ENCODE data around the gene PSG2.
"Not testable (repeated sequence)": the region's sequence is repeated elsewhere in the genome, so short reads cannot be mapped to it uniquely, and the experiment has no call there.

Gene PSG2

DNA sequence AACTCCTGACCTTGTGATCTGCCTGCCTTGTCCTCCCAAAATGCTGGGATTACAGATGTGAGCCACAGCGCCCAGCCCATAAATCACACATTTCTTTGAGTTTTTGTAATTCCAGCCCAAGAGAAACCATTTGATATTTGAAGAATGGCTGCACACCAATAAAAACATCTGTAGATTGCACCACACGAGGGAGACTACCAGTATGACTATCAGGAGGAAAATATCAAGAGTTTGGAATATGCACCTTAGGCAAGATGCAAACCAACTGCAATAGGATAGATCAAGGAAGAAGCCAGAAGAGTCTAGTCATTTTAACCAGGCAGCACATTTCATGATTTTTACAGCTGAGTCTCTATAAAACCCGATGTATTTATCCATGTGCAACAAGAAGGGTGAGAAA lies 20.1 kb downstream of the PSG2 start:
- not testable (repeated sequence) for DNase-seq

DNA sequence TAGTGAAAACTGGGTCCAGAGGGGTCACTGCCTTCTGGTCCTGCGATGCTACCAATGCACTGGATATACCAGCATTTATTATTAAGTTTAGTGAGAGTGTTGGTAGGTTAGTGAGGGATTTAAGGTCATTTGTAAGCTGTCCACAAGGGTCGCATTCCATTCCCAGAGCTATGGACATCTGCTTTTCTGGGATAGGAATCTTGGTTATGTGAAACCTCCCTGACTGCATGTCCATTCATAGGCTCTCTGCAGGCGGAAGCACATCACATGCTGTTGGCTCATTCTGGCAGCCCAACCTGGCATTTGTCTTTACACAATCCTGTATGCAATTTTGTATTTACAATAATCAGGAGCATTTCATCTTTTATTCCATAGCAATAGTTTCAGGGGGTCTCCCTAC lies 21.2 kb downstream of the PSG2 start:
- DNase-seq = not testable (repeated sequence)

DNA sequence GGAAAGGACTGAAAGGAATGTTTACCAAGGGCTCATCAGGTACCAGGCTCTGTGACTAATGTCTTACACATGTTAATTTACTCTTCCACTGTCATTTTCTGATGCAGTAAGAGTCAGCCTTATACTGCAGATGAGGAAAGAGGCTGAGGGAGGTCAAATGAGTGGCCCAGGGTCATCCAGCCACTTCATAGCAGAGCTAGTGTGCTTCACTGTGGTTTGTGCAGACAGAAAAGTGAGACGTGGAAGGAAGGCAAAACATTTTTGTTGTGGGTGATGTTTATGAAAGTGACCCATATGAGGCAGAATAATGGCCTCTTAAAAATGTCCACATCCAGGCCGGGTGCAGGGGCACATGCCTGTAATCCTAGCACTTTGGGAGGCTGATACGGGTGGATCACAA lies 22.2 kb downstream of the PSG2 start:
- not testable (repeated sequence) for DNase-seq

DNA sequence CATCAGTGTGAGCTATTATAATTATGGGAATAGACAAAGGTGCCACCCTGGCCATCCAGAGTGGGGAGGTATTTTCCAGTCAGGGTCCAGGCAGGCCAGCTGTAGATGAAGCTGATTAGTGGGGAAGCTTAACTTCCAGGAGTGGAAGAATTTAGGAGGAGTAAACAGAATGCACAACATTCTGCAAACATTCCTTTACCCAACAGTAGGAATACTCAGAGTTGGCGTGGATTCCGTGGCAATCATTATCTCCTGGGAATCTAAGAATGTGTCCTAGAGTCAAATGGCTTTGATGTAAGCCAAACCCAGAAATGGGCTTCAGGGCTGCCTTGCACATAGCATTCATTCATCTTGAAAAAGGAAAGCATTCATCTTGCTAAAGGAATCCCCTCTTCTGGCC lies 23.0 kb downstream of the PSG2 start:
- not testable (repeated sequence) for DNase-seq

DNA sequence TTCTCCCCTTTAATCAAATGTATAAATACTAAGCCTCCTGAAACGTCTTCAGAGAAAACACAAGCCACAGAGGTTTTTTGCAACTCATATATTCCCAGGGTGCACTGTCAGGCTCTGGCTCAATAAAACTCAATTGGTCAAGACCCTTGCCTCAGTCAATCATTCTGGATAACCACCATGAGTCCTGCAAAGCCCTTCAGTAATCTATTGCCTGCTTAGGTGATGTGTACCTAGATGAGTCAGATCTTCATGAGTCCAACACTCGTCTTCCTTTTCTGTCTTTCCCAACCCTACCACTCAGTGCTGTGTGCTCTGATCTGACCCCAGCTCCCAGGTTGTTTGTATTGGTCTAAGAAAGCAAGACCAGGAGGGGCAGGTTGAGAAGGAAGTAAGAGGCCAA lies 24.1 kb downstream of the PSG2 start:
- not testable (repeated sequence) for DNase-seq

DNA sequence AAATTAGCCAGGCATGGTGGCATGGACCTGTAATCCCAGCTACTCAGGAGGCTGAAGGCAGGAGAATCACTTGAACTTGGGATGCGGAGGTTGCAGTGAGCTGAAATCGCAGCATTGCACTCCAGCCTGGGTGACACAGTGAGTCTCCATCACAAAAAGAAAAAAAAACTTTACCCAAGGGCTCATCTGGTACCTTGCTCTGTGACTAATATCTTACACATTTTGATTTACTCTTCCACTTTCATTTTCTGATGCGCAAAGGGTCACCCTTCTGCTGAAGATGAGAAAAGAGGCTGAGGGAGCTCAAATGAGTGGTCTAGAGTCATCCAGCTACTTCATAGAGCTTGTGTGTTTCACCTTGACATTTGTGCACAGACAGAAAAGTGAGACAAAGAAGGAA lies 34.5 kb downstream of the PSG2 start:
- DNase-seq = not testable (repeated sequence)

DNA sequence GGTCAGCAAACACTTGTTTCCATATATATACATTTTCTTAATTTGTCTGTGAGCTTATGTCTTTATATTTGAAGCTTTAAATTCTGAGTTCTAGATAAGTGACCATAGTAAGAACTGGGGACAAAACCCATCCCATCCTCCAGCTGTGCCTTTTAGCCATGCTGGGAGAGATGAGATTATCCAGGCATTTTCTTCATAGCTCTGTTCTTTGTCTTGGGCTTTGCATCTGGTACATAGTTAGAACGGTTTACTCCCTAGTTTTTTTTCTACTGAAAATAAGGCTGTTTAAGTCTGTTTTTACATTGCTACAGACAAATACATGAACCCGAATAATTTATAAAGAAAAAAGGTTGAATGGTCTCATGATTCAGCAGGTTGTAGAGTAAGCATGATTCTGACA lies 35.9 kb downstream of the PSG2 start:
- DNase-seq = not testable (repeated sequence)

DNA sequence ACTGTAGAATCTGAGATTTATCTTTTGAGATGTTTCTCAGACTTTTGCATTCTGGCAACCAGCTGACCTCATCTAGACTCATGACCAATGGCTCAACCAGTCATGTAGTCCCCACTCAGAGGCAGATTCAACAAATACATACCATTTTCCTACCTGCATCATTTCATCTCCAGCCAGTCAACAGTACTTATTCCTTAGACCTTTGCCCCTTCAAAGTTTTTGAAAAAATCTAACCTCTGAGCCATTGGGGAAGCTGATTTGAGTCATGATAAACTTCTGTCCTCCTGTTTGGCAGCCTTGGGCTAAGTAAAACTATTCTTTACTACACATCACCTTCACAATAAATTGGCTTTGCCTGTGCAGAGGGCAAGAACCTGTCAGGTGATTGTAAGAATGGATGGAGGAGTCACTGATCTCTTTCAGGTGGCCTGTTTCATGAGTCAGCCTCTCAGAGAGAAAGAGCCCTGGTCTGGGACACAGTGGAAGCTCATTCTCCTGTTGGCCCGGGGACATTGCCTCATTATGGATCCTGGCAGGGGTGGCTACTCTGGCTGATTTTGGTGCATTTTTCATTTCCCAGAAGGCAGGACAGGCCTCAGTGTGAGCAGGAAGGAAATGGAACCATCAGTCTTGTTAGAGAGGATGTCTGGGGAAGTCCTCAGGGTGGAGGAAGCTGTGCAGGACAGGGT lies 38.9 kb downstream of the PSG2 start:
- DNase-seq = not testable (repeated sequence)

DNA sequence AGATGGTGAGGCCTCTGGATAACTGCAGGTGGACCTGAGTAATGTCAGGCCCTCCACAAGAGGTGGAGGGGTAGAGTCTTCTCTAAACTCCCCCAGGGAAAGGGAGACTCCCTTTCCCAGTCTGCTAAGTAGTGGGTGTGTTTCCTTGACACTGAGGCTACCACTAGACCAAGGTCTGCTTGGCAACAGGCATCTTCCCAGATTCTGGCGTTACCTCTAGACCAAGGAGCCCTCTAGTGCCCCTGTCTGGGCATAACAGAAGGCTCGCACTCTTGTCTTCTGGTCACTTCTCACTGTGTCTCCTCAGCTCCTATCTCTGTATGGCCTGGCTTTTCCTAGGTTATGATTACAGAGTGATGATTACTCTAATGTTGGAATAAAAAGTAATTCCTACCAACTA lies 50.9 kb downstream of the PSG2 start:
- not testable (repeated sequence) for DNase-seq

DNA sequence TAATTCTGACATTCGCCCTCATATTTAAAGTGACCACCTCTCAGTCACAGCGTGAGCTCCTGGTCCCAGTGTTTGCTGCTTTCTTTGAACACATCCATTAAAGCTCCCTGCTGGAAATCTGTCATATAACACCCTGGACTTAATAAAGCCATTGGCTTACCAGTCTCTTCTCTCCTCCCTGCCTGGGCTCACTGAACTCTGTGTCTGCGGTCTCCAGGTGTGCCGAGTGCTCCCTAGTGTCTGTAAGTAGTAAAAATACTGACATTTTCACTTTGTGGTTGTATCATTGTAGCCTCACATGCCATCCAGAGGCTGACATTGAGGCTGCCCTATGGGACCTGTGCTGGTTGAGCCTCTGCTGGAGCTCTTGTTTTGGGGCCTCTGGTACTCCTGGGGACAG lies 53.6 kb downstream of the PSG2 start:
- no peak for DNase-seq

DNA sequence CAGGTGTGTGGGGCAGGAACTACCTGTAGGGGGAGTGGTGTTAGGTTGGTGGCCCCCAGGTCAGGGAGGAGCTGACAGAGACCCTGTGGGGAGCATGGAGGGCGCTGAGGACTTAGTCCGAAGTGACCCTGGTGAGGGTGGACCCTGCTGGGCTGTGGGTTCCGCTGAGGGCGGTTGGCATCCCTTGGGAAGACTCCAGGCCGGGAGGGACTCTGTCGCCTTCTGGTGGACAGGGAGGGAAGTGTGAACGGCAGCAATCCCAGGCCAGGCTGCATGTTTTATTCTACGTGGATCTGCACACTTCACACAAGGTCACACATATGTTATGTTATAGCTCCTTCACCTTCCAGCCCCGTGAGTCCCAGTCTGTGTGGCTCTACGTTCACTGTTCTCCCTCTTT lies 54.5 kb downstream of the PSG2 start:
- DNase-seq = not testable (repeated sequence)

DNA sequence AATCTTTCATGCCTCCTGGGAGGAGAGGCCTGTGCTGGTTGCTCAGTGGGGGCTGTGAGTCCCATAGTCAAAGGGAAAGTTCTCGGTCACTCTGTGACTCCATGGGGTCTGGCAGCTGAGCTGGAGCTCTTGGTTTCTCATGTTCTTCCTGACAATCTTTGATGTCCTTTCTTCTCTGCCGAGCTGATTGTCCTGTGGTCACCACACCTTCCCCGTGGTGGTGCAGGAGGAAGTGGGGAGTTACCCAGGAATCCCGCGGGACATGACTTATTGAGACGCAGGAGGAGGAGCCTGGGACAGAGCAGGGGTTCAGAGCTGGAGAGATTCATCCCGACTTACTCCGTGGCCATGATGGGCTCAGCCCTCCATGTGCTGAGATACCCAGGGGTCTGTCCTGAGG lies 55.4 kb downstream of the PSG2 start:
- DNase-seq = not testable (repeated sequence)

DNA sequence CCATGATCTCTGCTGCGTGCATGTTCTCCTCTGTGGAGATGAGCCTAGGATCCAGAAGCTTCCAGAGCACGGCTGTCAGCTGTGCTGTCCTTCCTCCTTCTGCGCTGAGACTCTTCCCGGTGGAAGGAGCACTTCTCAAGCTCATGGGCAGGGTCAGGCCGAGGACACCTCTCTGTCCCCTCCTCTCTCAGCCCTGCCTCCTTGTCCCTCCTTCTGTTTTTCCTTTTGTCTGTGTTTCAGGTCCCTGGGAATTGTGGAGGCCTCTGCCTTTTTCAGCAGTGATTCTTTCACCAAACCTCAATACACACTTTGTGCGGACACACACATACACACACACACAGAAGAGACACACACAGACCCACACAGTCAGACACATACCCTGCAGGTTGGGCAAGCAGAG lies 56.1 kb downstream of the PSG2 start, which contains the start of gene PSG11:
Gene PSG11 (minus strand): TSS at position 101 of the 400 bp plus-strand sequence. CDS start 97 bp downstream, at position 4.
- not testable (repeated sequence) for DNase-seq

DNA sequence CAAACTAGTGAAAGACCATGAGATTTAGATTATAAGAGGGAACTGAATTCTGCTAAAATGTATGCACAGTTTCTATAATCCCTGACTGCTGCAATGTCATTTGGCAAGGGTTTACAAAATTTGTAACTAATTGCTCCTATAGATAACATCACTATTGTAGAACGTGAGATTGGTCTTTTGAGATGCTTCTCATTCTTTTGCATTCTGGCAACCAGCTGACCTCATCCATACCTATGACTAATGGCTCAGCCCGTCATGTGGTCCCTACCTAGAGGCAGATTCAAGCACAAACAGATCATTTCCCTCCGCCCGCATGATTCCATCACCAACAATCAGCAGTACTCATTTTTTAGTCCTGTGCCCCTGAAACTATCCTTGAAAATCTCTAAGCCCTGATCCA lies 60.4 kb downstream of the PSG2 start:
- not testable (repeated sequence) for DNase-seq

DNA sequence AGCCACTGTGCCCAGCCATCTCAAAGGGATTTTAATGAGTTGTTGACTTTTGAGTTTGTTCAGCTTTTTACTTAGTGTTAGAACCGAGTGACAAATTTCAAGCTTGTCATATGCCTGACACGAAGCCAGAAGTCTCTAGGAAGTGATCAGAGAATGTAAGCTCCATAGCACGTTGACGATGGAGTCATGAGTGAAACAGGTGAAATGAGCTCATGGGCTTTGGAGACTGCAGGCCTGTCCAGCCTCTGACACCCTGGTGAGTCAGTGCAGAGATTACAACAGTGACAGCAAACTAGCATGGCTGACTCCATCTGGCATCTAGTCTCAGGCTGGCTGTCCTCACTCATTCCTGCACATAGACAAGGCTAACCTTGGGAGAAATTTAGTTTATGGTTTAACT lies 60.9 kb downstream of the PSG2 start:
- DNase-seq = not testable (repeated sequence)

DNA sequence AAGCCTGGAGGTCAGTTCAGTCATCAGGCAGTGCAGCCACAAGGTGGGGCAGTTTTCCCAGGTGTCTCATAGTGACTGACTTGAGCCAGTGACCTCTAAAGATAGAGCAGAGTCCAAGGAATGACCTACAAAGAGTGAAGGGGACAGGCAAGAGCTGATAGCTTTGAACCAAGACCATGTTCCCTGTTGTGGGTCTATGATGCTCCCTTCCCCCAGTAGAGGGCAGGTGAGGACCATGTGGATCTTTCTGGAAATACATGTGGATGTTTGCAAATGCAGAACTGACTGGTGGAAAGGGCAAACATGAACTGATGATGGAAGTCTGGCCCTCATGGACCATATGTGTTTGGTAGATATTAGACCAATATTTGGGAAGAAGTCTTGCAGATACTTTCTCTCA lies 62.9 kb downstream of the PSG2 start:
- not testable (repeated sequence) for DNase-seq

Data from bone marrow (tissue), 2 donors.